ENCODE data around the gene CAPZB.

Gene CAPZB

DNA sequence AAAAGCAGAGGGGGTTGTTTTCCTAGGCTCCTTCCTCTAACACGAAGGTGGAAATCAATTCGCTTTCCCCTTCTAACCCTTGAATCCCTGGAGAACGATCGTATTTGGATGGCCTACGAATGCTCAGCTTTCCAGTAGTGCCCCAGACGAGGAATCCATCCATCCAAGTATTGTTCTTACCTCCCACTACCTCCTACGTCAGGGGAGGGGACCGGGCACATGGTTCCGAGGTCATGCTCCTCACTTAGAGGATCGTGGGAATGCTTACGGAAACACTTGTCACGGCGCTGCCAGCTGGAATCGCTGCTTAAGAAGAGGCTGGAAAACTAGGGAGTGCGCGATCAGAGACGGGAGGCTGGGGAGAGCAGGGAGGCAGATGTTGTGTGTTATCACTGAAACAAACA lies 47.4 kb downstream of the CAPZB start:
- Histone ChIP-seq H3F3A (ENCODE audit: insufficient read depth) (no peaks in the 10 kb centered on the region), H3K4me3 (ENCODE audit: insufficient read depth, low read length, poor library complexity, severe bottlenecking) (no peak overlapping the region), H3K79me2 (ENCODE audit: insufficient read depth, low read length) (peaks cover 90% of the 10 kb centered on the region)

DNA sequence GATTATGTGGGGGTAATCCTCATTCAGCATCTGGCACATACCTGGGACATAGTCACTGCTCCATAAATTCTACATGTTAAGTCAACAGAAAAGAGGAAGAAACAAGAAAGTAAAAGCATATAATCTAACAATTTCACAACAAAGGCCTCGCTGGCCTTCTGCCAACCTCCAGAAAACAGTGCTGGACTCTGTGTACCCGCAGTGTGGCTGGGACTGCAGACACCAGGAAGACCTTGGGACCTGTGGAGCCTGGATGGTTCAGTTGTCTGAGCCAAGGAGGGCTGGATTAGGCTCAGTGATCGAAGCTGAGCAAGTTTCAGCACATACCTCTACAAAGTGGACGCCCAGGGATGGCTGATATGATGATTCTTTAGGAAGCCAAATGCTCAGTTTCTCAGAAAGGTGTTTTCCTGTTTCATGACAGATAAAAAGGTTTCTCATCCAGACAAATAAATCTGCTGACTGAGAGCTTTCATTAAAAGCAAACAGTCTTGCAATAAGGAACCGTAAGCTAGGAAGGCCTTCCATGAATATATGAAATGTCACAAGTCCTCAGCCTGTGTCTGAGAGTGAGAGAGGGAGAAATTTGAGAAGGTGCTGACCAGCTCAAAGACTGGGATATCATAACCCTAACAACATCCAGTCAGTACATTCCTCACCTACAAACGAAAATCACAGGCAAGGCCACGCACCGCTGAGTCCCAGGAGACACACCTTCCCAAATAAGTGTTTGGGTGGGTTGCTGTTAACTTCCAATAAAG lies 48.4 kb downstream of the CAPZB start:
- no peak overlapping the region for H3K4me2 ChIP-seq (ENCODE audit: low read depth, low read length, poor library complexity, severe bottlenecking)
- H3F3A ChIP-seq (ENCODE audit: insufficient read depth), result no peaks in the 10 kb centered on the region
- peaks cover 90% of the 10 kb centered on the region for H3K79me2 ChIP-seq (ENCODE audit: insufficient read depth, low read length)

More for the DNA sequence above, 47.4 kb downstream of the CAPZB start:
- Histone ChIP-seq H3K9me3 (ENCODE audit: insufficient read depth, low read length) (no peaks in the 10 kb centered on the region), H3K36me3 (ENCODE audit: low read length) (no peaks in the 10 kb centered on the region), H3K27ac (ENCODE audit: low read depth, low read length) (no peak overlapping the region), H2AFZ (ENCODE audit: low read depth, low read length, severe bottlenecking) (no peak overlapping the region), H3K9me2 (replicated peaks; ENCODE audit: insufficient read depth, low read length) (no peaks in the 10 kb centered on the region), H3K4me2 (ENCODE audit: low read depth, low read length, poor library complexity, severe bottlenecking) (no peak overlapping the region), H3K9ac (ENCODE audit: low read length) (no peak overlapping the region), H3K27me3 (ENCODE audit: low read length) (no peaks in the 10 kb centered on the region), H4K20me1 (ENCODE audit: low read depth, low read length) (peaks cover 14% of the 10 kb centered on the region)
- TF ChIP-seq EZH2phosphoT487 (conservative IDR thresholded peaks at IDR 0.05; ENCODE audit: low read length), result no peak
- TF ChIP-seq CTCF (IDR thresholded peaks at IDR 0.05; ENCODE audit: insufficient read depth, low read length, poor library complexity, severe bottlenecking), result no peak

DNA sequence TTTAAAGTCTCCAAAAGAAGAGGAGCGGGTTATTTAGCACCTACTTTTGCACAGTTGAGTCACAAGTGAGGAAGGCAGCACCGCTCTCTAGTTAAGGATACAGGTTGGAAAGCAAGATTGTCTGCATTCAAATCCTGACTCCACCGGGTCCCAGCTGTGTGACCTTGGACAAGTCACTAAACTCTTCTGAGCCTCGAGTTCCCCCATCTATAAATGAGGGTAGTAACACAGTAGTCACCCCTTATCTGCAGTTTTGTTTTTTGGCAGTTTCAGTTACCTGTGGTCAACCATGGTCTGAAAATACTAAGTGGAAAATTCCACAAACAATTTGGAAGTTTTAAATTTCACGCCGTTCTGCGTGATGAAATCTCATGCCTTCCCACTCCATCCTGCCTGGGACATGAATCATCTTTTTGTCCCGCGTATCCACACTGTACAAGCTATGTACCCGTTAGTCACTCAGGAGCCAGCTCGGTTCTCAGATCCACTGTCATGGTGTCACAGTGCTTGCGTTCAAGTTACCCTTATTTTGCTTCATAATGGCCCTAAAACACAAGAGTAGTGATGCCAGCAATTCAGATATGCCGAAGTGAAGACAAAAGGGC lies 49.4 kb downstream of the CAPZB start:
- Histone ChIP-seq H4K20me1 (ENCODE audit: low read depth, low read length) (peaks cover 14% of the 10 kb centered on the region), H3K9me2 (replicated peaks; ENCODE audit: insufficient read depth, low read length) (no peaks in the 10 kb centered on the region), H3K27me3 (ENCODE audit: low read length) (no peaks in the 10 kb centered on the region), H2AFZ (ENCODE audit: low read depth, low read length, severe bottlenecking) (no peak overlapping the region), H3K36me3 (ENCODE audit: low read length) (no peaks in the 10 kb centered on the region), H3K4me2 (ENCODE audit: low read depth, low read length, poor library complexity, severe bottlenecking) (no peak overlapping the region), H3F3A (ENCODE audit: insufficient read depth) (no peaks in the 10 kb centered on the region), H3K9me3 (ENCODE audit: insufficient read depth, low read length) (no peaks in the 10 kb centered on the region), H3K4me3 (ENCODE audit: insufficient read depth, low read length, poor library complexity, severe bottlenecking) (no peak overlapping the region), H3K27ac (ENCODE audit: low read depth, low read length) (no peak overlapping the region), H3K79me2 (ENCODE audit: insufficient read depth, low read length) (peaks cover 89% of the 10 kb centered on the region), H3K9ac (ENCODE audit: low read length) (no peak overlapping the region)
- TF ChIP-seq EZH2phosphoT487 (conservative IDR thresholded peaks at IDR 0.05; ENCODE audit: low read length) (no peak), CTCF (IDR thresholded peaks at IDR 0.05; ENCODE audit: insufficient read depth, low read length, poor library complexity, severe bottlenecking) (no peak)

More for the DNA sequence above, 48.4 kb downstream of the CAPZB start:
- H3K27me3 ChIP-seq (ENCODE audit: low read length), result no peaks in the 10 kb centered on the region
- no peak overlapping the region for H3K9ac ChIP-seq (ENCODE audit: low read length)
- H3K9me3 ChIP-seq (ENCODE audit: insufficient read depth, low read length), result no peaks in the 10 kb centered on the region
- peaks cover 14% of the 10 kb centered on the region for H4K20me1 ChIP-seq (ENCODE audit: low read depth, low read length)
- TF ChIP-seq EZH2phosphoT487 (conservative IDR thresholded peaks at IDR 0.05; ENCODE audit: low read length) (no peak), CTCF (IDR thresholded peaks at IDR 0.05; ENCODE audit: insufficient read depth, low read length, poor library complexity, severe bottlenecking) (no peak)
- no peak overlapping the region for H3K27ac ChIP-seq (ENCODE audit: low read depth, low read length)
- H3K4me3 ChIP-seq (ENCODE audit: insufficient read depth, low read length, poor library complexity, severe bottlenecking), result no peak overlapping the region
- no peak overlapping the region for H2AFZ ChIP-seq (ENCODE audit: low read depth, low read length, severe bottlenecking)
- H3K36me3 ChIP-seq (ENCODE audit: low read length), result no peaks in the 10 kb centered on the region
- H3K9me2 ChIP-seq (replicated peaks; ENCODE audit: insufficient read depth, low read length), result no peaks in the 10 kb centered on the region
